ENCODE measurements around the gene G3BP2.

G3BP2 gene

DNA sequence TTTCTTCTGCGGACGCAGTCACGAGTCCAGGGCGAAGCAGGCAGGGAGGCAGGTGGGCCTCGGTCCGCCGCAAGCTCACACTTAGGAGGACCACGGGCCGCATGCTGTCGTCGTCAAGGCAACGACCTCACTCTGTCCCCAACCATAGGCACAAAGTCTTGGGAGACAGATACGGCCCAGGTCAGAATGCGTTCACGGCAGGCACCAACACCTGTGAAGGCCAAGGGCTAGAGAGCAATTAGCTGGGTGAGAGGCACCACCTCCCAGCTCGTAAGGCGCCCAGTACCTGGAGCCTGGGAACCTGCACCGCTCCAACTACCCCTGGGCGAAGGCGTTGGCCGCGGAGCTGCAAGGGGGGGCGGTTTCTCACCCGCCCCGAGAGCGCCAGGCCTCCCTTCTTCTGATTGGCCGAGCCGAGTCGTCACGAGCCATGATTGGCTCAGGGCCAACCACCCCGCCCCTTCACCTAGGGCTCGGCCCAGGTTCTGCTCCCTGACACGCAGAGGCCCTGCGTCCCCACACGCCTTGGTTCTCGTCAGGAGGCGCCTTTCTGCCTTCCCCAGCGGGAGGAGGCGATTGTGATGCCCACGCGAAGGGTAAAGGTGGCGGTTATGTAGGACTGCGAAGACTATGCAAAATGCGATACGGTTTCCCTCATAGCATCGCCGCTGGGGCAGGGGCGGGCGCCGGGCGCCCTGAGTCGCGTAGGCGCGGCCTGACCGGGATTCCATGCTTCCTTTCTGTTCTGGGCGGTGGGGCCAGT is 42.9 kb downstream of the G3BP2 start, which contains the start of gene CDKL2:
CDKL2 (minus strand) TSS at position 355 of the 763 bp plus-strand sequence. CDS start 4,540 bp downstream, outside the sequence.
- no peak for TF ChIP-seq CTCF (IDR thresholded peaks at IDR 0.05; ENCODE audit: low read length, missing control alignments)
- peak; percentile 67 for DNase-seq (ENCODE audit: low read depth)
- peak within 1 kb of the TSS; percentile 65 for H3K4me3 ChIP-seq (replicated peaks; ENCODE audit: low read depth, low read length)

GRCh38 chr4:75629239-75629638 is 44.0 kb downstream of the G3BP2 start:
- H3K4me3 ChIP-seq (replicated peaks; ENCODE audit: low read depth, low read length): no peak overlapping the region
- no peak for TF ChIP-seq CTCF (IDR thresholded peaks at IDR 0.05; ENCODE audit: low read length, missing control alignments)
- no peak for DNase-seq (ENCODE audit: low read depth)

- H3K4me3 ChIP-seq (replicated peaks; ENCODE audit: low read depth, low read length): no peak overlapping the region
- DNase-seq (ENCODE audit: low read depth): no peak
- TF ChIP-seq CTCF (IDR thresholded peaks at IDR 0.05; ENCODE audit: low read length, missing control alignments): no peak
Observed at GRCh38 chr4:75623026-75623425, 50.2 kb downstream of the G3BP2 start.

GRCh38 chr4:75621715-75622114 is 51.5 kb downstream of the G3BP2 start:
- DNase-seq (ENCODE audit: low read depth): no peak
- no peak for TF ChIP-seq CTCF (IDR thresholded peaks at IDR 0.05; ENCODE audit: low read length, missing control alignments)
- H3K4me3 ChIP-seq (replicated peaks; ENCODE audit: low read depth, low read length): no peak overlapping the region

DNA sequence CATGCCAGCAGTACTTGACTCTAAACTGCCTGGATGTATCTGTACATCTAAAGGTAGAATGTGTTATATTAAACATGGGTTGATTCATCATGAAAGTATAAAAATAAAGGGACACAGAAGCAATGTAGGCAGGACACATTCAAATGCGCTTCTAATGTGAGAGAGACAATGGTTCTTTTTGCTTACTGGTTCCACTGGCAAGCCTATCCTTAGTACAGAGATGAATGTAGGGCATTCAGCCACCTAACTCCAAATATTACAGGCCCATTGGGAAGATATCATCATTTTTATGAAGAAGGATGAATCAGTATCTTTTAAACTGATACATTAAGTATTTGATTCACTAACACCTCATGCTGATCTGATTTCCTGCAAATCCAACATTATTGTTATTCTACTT is 60.9 kb downstream of the G3BP2 start:
- TF ChIP-seq CTCF (IDR thresholded peaks at IDR 0.05; ENCODE audit: low read length, missing control alignments): no peak
- no peak overlapping the region for H3K4me3 ChIP-seq (replicated peaks; ENCODE audit: low read depth, low read length)
- DNase-seq (ENCODE audit: low read depth): no peak

DNA sequence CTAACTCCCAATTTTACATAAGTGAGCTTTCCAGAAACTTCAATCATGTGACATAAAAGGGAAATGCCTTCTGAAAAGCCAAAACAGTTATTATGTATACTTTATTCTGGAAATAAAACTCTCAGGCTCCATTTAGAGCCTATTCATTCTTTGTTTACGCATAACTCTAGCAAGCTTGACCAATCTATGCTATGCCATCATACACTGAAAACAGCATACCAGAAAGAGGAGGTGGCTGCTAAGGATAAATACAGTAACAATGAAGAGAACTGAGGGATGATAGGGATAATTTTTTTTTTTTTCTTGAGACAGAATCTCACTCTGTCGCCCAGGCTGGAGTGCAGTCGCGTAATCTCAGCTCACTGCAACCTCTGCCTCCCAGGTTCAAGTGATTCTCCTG is 67.3 kb downstream of the G3BP2 start:
- no peak for DNase-seq (ENCODE audit: low read depth)
- TF ChIP-seq CTCF (IDR thresholded peaks at IDR 0.05; ENCODE audit: low read length, missing control alignments): no peak
- no peak overlapping the region for H3K4me3 ChIP-seq (replicated peaks; ENCODE audit: low read depth, low read length)

DNA sequence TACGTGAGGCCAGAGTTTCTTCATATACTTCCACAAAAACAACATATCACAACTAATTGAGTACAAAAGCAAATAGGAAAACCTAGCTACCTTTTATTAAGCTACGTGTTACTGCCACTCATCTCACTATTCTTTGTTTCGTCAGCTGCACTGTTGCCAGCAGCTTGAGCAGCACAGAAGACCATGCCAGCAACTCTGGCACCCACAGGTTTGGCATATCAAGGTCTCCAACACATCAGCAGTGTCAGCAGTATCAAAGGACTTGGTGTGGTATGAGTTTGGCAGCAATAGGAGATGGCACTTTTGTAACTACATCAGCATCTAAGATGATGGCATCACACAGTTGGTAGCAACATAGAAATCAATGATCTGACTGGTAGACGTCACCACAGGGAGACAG is 73.6 kb downstream of the G3BP2 start:
- no peak for TF ChIP-seq CTCF (IDR thresholded peaks at IDR 0.05; ENCODE audit: low read length, missing control alignments)
- H3K4me3 ChIP-seq (replicated peaks; ENCODE audit: low read depth, low read length): no peak overlapping the region
- DNase-seq (ENCODE audit: low read depth): no peak
